COR-L47 (cell line): Measurements from ENCODE around the gene SMU1.

Source experiments
- DNase-seq: peaks from one replicate; lab custom pipeline; 2025; lab: John Stamatoyannopoulos, UW

Gene SMU1

GRCh38 chr9:33076046-33077004 lies at the start of gene SMU1:
Gene SMU1 (minus strand): TSS chr9:33076674. CDS start chr9:33076608, 66 bp downstream.
- DNase-seq: peak; percentile 95

GRCh38 chr9:33125461-33125860 lies 49.0 kb upstream of the SMU1 start:
- no peak for DNase-seq

- no peak for DNase-seq
These were observed 48.4 kb upstream of the SMU1 start for GRCh38 chr9:33124751-33125381.

DNA sequence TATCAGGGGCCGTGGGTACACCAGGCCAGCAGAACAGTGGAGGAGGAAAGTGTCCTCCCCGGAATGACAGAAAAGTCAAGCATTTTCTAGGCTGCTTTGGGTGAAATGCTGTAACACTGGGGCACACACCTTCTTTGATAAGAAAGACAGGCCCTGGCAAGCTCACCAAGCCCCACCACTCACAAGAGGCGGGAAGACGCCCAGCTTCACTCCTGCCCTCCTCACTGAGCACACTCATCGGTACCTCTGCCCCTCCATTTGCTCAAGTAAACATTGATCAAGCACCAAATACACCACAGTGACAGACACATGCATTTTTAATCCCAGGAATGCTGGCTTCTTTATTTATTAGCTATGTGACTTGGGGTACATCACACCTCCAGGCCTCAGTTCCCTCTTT lies 47.6 kb upstream of the SMU1 start:
- DNase-seq: no peak

DNA sequence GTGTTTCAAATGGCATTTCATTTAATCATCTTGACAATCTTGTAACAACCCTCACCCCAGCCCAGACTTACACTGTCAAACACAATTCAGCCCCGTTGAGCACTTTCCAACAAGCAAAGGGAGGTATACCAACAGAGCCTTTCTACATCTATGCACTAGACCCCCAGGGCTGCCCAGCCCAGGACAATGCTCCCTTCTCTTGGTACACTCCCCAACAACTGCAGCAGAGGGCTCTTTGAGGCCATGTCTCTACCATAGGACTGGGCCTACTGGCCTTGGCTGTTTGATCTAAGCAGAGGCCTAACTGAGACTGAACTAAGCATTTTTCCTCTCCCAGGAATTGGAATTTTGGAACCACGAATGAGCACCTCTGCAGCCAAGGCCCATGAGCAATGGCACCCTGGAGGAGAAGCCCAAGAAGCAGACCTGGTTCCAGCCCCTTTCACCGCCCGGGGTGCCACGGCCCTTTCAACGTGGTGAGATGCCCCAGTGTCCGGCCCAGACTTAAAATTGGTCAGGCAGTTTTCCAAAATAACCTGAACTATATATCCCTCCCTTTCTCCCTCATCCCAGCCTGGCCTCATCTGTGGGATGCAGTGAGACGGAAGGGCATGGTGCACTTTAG lies 47.0 kb upstream of the SMU1 start:
- DNase-seq: no peak

DNA sequence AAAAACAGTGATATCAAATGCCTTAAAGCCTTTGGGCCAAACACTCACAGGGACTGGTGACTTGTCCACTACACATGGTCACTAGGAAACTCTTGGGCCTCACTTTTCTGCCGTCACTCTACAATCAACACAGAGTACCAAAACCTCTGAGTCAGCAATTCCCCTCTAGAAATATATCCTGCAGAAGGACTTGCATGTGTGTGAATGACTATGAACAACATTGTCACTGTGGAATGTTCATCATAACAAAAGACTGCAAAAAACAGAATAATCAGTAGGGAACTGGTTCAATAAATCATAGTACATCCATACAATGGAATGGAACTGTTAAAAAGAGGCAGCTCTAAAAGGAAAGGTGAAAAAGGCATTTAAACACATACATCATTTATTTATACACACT lies 44.1 kb upstream of the SMU1 start:
- no peak for DNase-seq

DNA sequence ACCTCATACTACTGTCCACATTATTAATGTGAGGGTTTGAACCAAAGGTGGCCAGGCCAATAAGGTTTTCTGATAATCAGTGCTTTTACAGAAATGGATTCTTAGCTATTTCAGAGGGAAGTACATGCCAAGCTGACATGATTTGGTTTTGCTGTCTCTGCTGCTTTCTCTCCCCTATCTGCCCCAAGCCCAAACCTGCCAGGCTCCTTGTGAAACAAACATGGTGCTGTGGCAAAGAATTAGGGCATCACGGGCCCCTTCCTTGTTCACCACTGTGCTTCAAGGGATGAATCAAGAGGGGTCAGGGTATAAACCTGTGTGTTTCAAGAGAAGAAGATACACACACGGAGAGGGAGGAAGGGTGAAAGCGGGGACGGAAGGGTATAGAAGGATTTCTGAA lies 41.3 kb upstream of the SMU1 start:
- DNase-seq: no peak

DNA sequence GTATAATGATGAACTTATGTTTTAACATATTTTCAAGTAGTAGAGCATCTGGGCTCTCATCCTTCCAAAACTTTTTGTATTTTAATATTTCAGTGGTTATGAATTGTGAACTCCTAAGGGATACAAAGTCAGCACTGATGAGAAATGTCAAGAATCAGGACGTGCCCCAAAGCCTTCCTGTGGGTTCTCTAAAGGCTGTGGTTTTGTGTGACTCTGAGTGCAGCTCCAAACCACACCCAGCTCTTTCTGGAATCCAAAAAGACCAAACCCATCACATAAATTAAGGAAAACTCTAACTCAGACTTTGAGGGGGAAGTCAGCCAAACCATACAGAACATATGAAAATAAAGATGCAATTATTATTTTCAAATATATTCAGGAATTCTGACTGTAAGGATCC lies 40.8 kb upstream of the SMU1 start:
- DNase-seq: no peak

- DNase-seq: no peak
These were observed 40.4 kb upstream of the SMU1 start for GRCh38 chr9:33116860-33117259.

GRCh38 chr9:33114746-33115145 lies 38.3 kb upstream of the SMU1 start:
- no peak for DNase-seq

DNA sequence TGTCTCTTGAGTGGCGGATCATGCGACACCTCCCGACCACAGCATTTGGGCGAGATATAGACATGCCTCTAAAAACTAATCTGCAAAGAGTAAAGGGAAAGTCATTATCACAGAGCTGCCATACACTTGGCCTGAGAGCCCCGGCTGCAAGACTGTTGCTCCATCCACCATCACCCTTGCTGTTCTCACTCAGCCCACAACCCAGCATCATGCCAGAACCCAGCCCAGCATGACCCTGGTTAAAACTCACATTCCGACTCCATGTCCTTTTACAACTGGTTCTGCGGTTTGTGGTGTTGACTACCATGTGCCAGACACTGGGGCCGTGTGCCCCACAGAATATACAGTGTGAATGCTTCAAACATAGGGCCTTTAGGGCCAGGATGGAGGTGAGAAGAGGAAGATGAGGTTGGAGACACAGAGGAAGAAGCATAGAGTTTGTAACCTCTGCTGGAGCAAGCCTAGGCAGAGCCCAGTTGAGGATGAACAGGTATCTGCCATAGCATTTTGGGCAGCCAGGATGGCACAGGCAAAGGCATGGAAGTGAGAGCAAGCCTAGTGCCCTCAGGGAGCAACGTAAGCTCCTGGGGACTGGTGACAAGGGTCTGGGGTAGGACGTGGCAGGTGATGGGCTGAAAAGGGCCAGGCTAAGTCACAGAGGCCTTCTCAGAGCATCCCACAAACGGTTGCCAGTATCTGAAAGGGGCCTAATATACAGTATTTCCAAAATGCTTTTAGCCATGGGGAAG lies 37.5 kb upstream of the SMU1 start:
- no peak for DNase-seq

- no peak for DNase-seq
These were observed 35.6 kb upstream of the SMU1 start for GRCh38 chr9:33112094-33112493.

DNA sequence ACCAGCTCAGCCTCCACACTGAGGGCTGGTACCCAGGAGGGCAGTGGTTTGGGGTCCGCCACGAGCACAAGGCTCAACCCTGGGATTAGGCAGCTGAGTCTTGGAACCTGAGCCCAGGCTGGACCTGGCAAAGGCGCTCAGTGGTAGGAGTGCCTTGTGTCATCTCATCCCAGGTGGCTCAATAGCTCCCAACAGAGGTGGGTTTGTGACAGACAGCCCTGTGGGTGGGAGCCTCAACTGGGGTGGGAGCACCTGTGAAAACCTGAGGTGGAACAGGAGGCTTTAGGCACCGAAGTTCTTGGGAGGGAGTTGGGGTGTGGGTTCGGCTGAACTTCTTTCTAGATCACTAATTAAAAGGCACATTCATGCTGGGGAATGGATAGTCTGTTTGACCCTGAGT lies 35.2 kb upstream of the SMU1 start:
- DNase-seq: peak; percentile 3

DNA sequence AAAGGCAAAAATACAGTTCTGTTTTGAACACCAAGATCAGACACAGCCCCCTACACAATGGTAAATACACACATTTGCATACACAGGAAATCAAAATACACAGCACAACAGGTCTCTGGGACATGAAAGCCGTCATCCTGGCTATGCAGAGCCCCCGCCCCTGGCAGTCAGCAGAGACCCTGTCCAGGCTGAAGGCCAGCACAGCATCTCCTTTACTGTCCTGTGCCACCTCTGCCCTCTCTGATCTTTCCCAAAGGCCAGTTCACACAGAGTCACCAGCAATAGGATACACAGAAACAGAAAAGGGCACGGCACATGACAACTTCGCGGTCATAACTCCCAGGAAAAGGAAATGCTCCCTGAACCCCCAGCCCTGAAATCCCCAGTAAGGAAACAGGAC lies 34.2 kb upstream of the SMU1 start:
- DNase-seq: no peak

GRCh38 chr9:33109850-33110595 lies 33.5 kb upstream of the SMU1 start:
- DNase-seq: no peak

DNA sequence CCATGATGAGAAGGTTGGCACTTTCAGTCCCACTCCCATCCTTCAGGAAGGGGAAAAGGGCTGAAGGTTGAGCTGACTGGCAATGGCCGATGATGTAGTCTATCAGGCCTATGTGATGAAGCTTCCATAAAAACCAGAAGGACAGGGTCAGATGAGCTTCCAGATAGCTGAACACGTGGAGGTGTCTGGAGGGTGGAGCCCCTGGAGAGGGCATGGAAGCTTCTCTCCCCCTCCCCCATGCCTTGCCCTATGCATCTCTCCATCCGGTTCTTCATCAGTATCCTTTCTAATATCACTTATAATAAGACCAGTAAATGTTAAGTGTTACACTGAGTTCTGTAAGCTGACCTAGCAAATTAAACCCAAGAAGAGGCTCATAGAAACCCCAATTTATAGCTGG lies 32.6 kb upstream of the SMU1 start:
- DNase-seq: no peak

- DNase-seq: no peak
These were observed 32.0 kb upstream of the SMU1 start for GRCh38 chr9:33108472-33108871.

GRCh38 chr9:33107762-33108161 lies 31.3 kb upstream of the SMU1 start:
- DNase-seq: no peak

GRCh38 chr9:33106827-33107621 lies 30.6 kb upstream of the SMU1 start:
- DNase-seq: no peak

DNA sequence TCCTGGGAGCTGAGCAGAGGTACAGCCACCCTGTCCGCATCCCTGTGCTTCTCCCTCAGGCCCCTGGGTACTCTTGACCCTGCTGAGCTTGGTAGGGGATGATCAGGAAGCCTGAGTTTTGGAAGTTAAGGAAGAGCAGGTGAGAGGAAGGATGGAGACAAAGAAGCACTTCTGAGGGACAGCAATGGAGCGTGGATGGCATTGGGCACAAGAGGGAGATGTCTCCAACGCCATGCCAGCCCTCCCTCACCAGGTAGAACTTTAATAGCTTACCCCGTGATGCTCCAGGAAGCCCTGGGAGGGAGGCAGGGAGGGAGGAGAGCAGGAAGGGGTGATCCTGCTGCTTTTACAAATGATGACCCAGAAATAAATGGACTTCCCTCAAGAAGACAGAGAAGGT lies 29.9 kb upstream of the SMU1 start:
- DNase-seq: no peak

DNA sequence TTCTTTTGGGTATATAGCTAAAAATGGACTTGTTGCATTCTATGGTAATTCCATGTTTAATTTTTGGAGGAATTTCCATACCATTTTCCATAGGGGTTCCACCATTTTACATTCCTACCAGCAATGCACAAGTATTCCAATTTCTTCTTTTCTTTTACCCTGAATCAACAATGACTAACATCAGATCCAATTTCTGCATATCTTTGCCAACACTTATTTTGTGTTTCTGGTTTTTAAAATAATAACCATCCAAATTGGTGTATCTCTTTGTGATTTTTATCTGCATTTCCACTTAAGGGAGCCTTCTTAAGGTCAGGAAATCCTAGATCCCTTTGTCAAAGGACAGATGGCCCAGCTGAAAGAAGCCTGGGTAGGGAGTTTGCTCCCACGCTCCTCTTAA lies 29.5 kb upstream of the SMU1 start:
- no peak for DNase-seq
